ENCODE results near the gene PIGR. TPM values are rescaled to one million over a fixed set of nuclear protein-coding genes. Genes with fewer than 3 reads are reported as not detected.

PIGR gene
- total and polyA plus RNA-seq, 2 of the 8 experiments (the other 6 are each of a cell fraction or from before 2014, with no cell fraction given): not detected

GRCh38 chr1:206939841-206940587 lies 6.3 kb downstream of the PIGR start:
- no peak for TF ChIP-seq EP300 (IDR thresholded peaks at IDR 0.05; ENCODE audit: borderline replicate concordance in 1 of 2, low read depth in 2 of 2, low read length in 2 of 2)
- no peak overlapping the region for H3K14ac ChIP-seq (ENCODE audit: insufficient read length)
- no peak overlapping the region for H3K56ac ChIP-seq (replicated peaks; ENCODE audit: insufficient read length, low read depth, low read length)
- no peak overlapping the region for H3K18ac ChIP-seq (ENCODE audit: extremely low read depth, low read length)
- no peak overlapping the region for H2BK15ac ChIP-seq (ENCODE audit: low read length)
- H3K27me3 ChIP-seq (replicated peaks in 1 of 4; ENCODE audit: control insufficient read depth in 3 of 4, extremely low read depth in 1 of 4, insufficient read depth in 3 of 4, low read length in 3 of 4): no peaks in the 10 kb centered on the region
- no peaks in the 10 kb centered on the region for H4K20me1 ChIP-seq (replicated peaks in 1 of 2; ENCODE audit: control insufficient read depth in 1 of 2, insufficient read depth in 2 of 2, low read length in 2 of 2)
- 89% methylated on average over 9 of the region's 9 CpGs; no CpG with 5 or more reads in 1 of the 2 experiments for whole genome bisulfite sequencing, 2 experiments (ENCODE audit: extremely low coverage in 1 of 2, insufficient coverage in 1 of 2, insufficient read length in 1 of 2, insufficient replicate concordance in 2 of 2, low coverage in 1 of 2, low lambda C conversion rate in 2 of 2, missing lambda C conversion rate in 1 of 2)
- no peaks in the 10 kb centered on the region for H3K4me1 ChIP-seq (replicated peaks in 1 of 4; ENCODE audit: control insufficient read depth in 3 of 4, insufficient read depth in 4 of 4, low read length in 3 of 4)
- H4K91ac ChIP-seq (replicated peaks; ENCODE audit: insufficient read length, low read length): no peak overlapping the region
- H3K23me2 ChIP-seq (ENCODE audit: low read depth, low read length): no peaks in the 10 kb centered on the region
- no peak overlapping the region for H3K9ac ChIP-seq (replicated peaks in 1 of 4; ENCODE audit: extremely low read depth in 1 of 4, low read depth in 3 of 4, low read length in 3 of 4)
- no peak overlapping the region for H2AK5ac ChIP-seq (ENCODE audit: low read depth, low read length)
- H2BK20ac ChIP-seq (ENCODE audit: low read length): no peak overlapping the region
- H2BK12ac ChIP-seq (ENCODE audit: low read depth, low read length): no peak overlapping the region
- H3K36me3 ChIP-seq (ENCODE audit: control insufficient read depth in 2 of 4, insufficient read depth in 4 of 4, low read length in 3 of 4): no peaks in the 10 kb centered on the region
- POLR2A ChIA-PET (ENCODE audit: partially characterized antibody): no interaction called here
- no peak overlapping the region for H2AFZ ChIP-seq (ENCODE audit: low read length)
- no peak overlapping the region for H3K27ac ChIP-seq (ENCODE audit: low read depth, low read length)
- no peak overlapping the region for H3K4me3 ChIP-seq (ENCODE audit: extremely low read depth in 1 of 4, insufficient read depth in 2 of 4, low read depth in 3 of 4, low read length in 4 of 4)
- no peak overlapping the region for H3K4me2 ChIP-seq (ENCODE audit: insufficient read depth in 1 of 2, low read depth in 2 of 2, low read length in 2 of 2)
- no peak overlapping the region for H2BK5ac ChIP-seq (ENCODE audit: low read depth, low read length)
- H3K23ac ChIP-seq (ENCODE audit: insufficient read length): no peak overlapping the region
- CTCF ChIA-PET (ENCODE audit: partially characterized antibody): interaction anchor here (1.7 to 13.7 kb wide), 3 partner anchors 9 to 40 kb away, joined by 6 to 226 read pairs (median 188); no protein-coding TSS in a partner anchor
- H3K79me1 ChIP-seq (ENCODE audit: low read depth, low read length): no peaks in the 10 kb centered on the region
- DNase-seq (ENCODE audit: low read depth in 1 of 2, low spot score in 2 of 2) (no peak), FAIRE-seq (no peak)
- H4K8ac ChIP-seq (ENCODE audit: extremely low read depth, insufficient read depth, low read length): no peak overlapping the region
- H4K5ac ChIP-seq (ENCODE audit: insufficient read length, low read depth, low read length): no peak overlapping the region
- H3K79me2 ChIP-seq (ENCODE audit: control insufficient read depth in 1 of 2, insufficient read depth in 2 of 2, low read length in 2 of 2): no peaks in the 10 kb centered on the region
- H3K4ac ChIP-seq (replicated peaks; ENCODE audit: insufficient read length, low read depth, low read length): no peak overlapping the region
- no peak overlapping the region for H2BK120ac ChIP-seq (replicated peaks; ENCODE audit: low read depth, low read length)
- no peaks in the 10 kb centered on the region for H3K9me3 ChIP-seq (ENCODE audit: insufficient read depth in 2 of 2, low read depth in 1 of 2, low read length in 1 of 2)
